CD4-positive, alpha-beta T cell (primary cell): ENCODE measurements around the gene HPS1. TPM values are rescaled to one million over a fixed set of nuclear protein-coding genes. Genes with fewer than 3 reads are reported as not detected.

Experiments used
- ATAC-seq: fragments of 200-7000 bp; cut with Tn5 transposase; one replicate; pipeline ENCODE4 v1.10.0; 2022; ENCODE audit warnings: mild to moderate bottlenecking; ENCODE audit not compliant: poor library complexity
- CTCF ChIA-PET: fragments of 350-600 bp; sonication (Branson Sonifier 250); formaldehyde crosslinking; loops from one replicate; lab custom pipeline; 2021; ENCODE audit warnings: antibody characterized with exemption, inconsistent platforms; lab: Charles Lee
- POLR2A ChIA-PET: fragments of 350-600 bp; sonication (Branson Sonifier 250); formaldehyde crosslinking; loops from one replicate; lab custom pipeline; 2021; ENCODE audit warnings: antibody characterized with exemption, inconsistent platforms; lab: Charles Lee
- DNase-seq, 14 experiments: peaks; one replicate each; pipeline ENCODE4 v3.0.0-alpha.2; 2013 to 2020; ENCODE audit warnings: mixed read lengths in 2 of 14
- H3K27ac ChIP-seq, 2 donors: one replicate each; pipeline versions ENCODE4 v1.5.1 to v1.7.0; 2013; ENCODE audit warnings: low read length in 2 of 2, low read depth in 1 of 2, mild to moderate bottlenecking in 1 of 2
- H3K27me3 ChIP-seq, 2 experiments: 1 replicate in 1 of 2; 2 replicates in 1 of 2; pipeline versions ENCODE4 v1.6.1 to v1.7.0; 2013; ENCODE audit warnings: low read length in 2 of 2, control low read depth in 1 of 2, mild to moderate bottlenecking in 1 of 2, moderate library complexity in 1 of 2; ENCODE audit not compliant: insufficient read depth in 2 of 2, control insufficient read depth in 1 of 2
- H3K36me3 ChIP-seq: one replicate; pipeline ENCODE4 v1.6.1; 2013; ENCODE audit warnings: low read length, control low read depth; ENCODE audit not compliant: insufficient read depth
- H3K4me1 ChIP-seq: one replicate; pipeline ENCODE4 v1.6.1; 2013; ENCODE audit warnings: low read length, control low read depth; ENCODE audit not compliant: insufficient read depth
- H3K4me3 ChIP-seq: one replicate; pipeline ENCODE4 v1.5.1; 2013; ENCODE audit warnings: mild to moderate bottlenecking, low read length, moderate library complexity
- H3K9me3 ChIP-seq, 2 experiments: 1 replicate in 1 of 2; 2 replicates in 1 of 2; pipeline versions ENCODE4 v1.6.1 to v1.7.0; 2013; ENCODE audit warnings: low read length in 2 of 2, mild to moderate bottlenecking in 2 of 2, control low read depth in 1 of 2, moderate library complexity in 1 of 2; ENCODE audit not compliant: control insufficient read depth in 1 of 2, insufficient read depth in 1 of 2
- H3K27ac Mint-ChIP-seq: one replicate; pipeline ENCODE4 v1.8.0; 2020; ENCODE audit warnings: mixed read lengths
- H3K27me3 Mint-ChIP-seq: one replicate; pipeline ENCODE4 v1.8.0; 2021; ENCODE audit warnings: mixed read lengths
- H3K36me3 Mint-ChIP-seq: one replicate; pipeline ENCODE4 v1.8.0; 2021; ENCODE audit warnings: low read depth, mixed read lengths
- H3K4me1 Mint-ChIP-seq: one replicate; pipeline ENCODE4 v1.8.0; 2021; ENCODE audit warnings: low read depth, mixed read lengths
- H3K4me3 Mint-ChIP-seq: one replicate; pipeline ENCODE4 v1.8.0; 2020; ENCODE audit warnings: mild to moderate bottlenecking, mixed read lengths
- H3K9me3 Mint-ChIP-seq: one replicate; pipeline ENCODE4 v1.8.0; 2020; ENCODE audit warnings: mixed read lengths
- intact Hi-C, 2 experiments: fragments of 100-400 bp; cut with DNase I in 1 of 2; cut with micrococcal nuclease in 1 of 2; formaldehyde crosslinking; loops; one replicate each; pipeline versions ENCODE4 v1.15.1 to v1.9.0; 2023 to 2025; cut with DNase I, micrococcal nuclease
- total RNA-seq, 174 experiments: library from RNA in 2 of 174; stranded (reverse) in 2 of 174; gene quantifications; one replicate each; pipeline ENCODE4 v1.2.3 and lab custom pipeline; 2021 to 2026
- TF ChIP-seq, protein P1 (sequence below): fragments of 200-600 bp; IDR thresholded peaks from one replicate; pipeline ENCODE4 v1.8.0; 2022; ENCODE audit warnings: antibody characterized with exemption, mild to moderate bottlenecking

The HPS1 gene
- total RNA-seq, 2 experiments from 2014 or later = 49.8 to 50.5 TPM

DNA sequence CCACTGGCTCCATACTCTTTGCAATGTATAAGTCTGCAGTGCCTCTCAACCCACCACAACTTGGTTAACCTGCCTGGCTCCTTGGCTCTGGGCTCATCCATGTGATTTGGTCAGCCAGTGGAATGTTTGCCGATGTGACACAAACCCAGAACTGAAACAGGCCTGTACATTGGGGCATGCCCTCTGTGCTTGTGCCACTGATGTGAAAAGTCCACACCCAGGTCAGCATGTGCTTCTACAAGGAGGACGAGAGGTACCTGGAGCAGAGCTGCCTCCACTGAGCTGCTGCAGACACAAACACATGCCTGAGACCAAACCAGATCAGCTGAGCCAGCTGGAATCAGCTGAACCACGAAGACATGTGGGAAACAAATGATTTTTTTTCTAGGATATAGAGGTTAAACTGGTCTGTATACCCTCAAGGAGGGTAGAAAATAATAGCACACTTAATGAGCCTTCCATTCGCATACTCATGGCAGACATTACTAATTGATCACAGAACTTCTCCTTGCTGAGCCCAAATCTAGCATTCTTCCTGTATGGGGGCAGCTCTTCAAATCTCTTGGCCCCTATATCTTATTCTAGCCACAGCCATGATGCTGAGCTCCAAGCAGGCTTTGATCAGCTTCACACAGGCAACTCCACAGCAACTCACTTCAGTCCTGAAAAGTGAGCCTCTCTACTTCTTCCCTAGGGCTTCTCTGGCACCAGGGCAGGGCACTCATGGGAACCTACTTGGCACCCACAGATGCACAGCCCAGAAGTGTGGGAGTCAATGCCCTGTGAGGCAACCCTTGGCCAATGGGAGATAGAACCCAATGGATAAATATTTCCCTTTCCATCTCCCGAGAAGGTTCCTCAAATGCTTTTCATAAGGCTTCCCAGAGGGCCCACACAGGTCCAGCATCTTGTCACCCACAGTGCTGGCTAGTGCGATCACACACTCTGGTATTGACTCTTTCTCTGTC, 50.4 kb downstream of the HPS1 start:
- POLR2A ChIA-PET = no interaction called here

DNA sequence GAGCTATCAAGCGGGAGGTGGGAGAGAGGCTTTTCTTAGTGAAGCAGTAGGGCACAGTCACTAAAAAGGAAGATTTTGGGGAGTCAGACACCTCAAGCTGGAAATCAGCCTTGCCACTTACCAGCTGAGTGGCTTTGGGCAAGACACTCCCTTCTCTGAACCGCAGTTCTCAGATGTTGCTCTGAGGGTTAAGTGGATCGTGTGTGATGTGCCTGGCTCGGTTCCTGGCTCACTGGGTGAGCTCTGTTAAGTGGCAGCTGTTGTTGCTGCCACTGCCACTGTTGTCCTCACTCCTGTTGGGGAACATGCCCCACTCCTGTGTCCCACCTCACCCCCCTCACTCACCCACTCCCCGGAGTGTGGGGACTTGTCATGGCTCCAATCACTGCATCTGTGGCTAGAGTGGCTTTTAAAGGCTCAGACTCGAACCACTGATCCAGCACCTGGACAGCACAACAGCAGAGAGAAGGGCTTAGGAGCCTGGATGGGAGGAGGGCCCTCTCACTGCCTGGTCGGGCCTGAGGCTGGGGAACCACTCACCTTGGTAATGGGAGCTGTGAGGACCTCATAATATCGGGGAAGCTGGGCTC, 51.8 kb downstream of the HPS1 start:
- TF ChIP-seq, protein P1, sequence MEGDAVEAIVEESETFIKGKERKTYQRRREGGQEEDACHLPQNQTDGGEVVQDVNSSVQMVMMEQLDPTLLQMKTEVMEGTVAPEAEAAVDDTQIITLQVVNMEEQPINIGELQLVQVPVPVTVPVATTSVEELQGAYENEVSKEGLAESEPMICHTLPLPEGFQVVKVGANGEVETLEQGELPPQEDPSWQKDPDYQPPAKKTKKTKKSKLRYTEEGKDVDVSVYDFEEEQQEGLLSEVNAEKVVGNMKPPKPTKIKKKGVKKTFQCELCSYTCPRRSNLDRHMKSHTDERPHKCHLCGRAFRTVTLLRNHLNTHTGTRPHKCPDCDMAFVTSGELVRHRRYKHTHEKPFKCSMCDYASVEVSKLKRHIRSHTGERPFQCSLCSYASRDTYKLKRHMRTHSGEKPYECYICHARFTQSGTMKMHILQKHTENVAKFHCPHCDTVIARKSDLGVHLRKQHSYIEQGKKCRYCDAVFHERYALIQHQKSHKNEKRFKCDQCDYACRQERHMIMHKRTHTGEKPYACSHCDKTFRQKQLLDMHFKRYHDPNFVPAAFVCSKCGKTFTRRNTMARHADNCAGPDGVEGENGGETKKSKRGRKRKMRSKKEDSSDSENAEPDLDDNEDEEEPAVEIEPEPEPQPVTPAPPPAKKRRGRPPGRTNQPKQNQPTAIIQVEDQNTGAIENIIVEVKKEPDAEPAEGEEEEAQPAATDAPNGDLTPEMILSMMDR = no peak
- no peaks in the 10 kb centered on the region for H3K9me3 ChIP-seq
- no peaks in the 10 kb centered on the region for H3K27me3 ChIP-seq
- H3K27ac ChIP-seq = no peak overlapping the region
- no peak overlapping the region for H3K27ac Mint-ChIP-seq
- H3K36me3 ChIP-seq = peaks cover 10% of the 10 kb centered on the region
- ATAC-seq (no peak), DNase-seq (no peak)
- ChIA-PET CTCF (no interaction called here), POLR2A (no interaction called here)
- peaks cover 24% of the 10 kb centered on the region for H3K36me3 Mint-ChIP-seq
- H3K9me3 Mint-ChIP-seq = no peaks in the 10 kb centered on the region
- no peak overlapping the region for H3K4me3 ChIP-seq
- peaks cover 25% of the 10 kb centered on the region for H3K4me1 ChIP-seq
- H3K27me3 Mint-ChIP-seq = no peaks in the 10 kb centered on the region
- no peak overlapping the region for H3K4me3 Mint-ChIP-seq
- peaks cover 19% of the 10 kb centered on the region for H3K4me1 Mint-ChIP-seq
- intact Hi-C loops = no loop called here

More for the DNA sequence above, 50.4 kb downstream of the HPS1 start:
- no peak for ATAC-seq
- no peak for DNase-seq
- Histone ChIP-seq H3K36me3 (peaks cover 10% of the 10 kb centered on the region), H3K27ac (no peak overlapping the region), H3K4me3 (no peak overlapping the region), H3K9me3 (no peaks in the 10 kb centered on the region), H3K27me3 (no peaks in the 10 kb centered on the region), H3K4me1 (peaks cover 11% of the 10 kb centered on the region)
- intact Hi-C loops = no loop called here
- peaks cover 24% of the 10 kb centered on the region for H3K36me3 Mint-ChIP-seq
- no peak overlapping the region for H3K4me3 Mint-ChIP-seq
- CTCF ChIA-PET = no interaction called here
- no peaks in the 10 kb centered on the region for H3K9me3 Mint-ChIP-seq
- no peaks in the 10 kb centered on the region for H3K27me3 Mint-ChIP-seq
- peaks cover 10% of the 10 kb centered on the region for H3K4me1 Mint-ChIP-seq
- H3K27ac Mint-ChIP-seq = no peak overlapping the region
- TF ChIP-seq, protein P1 = no peak

DNA sequence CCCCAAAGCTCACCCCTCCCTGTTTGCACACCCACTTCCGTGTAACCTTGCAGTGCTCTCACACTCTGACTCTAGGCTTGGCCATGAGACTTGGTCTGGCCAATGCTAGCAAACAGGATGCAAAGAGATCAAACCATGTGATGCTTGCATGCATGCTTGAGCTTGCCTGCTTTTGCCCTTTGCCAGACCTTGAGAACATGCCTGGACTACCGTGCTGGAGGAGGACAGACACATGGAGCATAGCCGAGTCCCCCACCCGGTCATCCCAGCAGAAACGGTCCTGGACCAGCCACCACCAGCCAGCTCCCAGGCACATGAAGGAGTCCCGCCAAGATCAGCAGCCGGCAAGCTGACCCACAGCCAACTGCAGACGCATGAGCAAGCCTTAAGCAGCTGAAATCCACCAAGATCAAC, 55.1 kb downstream of the HPS1 start:
- peaks cover 13% of the 10 kb centered on the region for H3K36me3 Mint-ChIP-seq
- Histone ChIP-seq H3K36me3 (peaks cover 6% of the 10 kb centered on the region), H3K4me3 (no peak overlapping the region), H3K4me1 (peaks cover 27% of the 10 kb centered on the region), H3K9me3 (no peaks in the 10 kb centered on the region), H3K27ac (no peak overlapping the region), H3K27me3 (no peaks in the 10 kb centered on the region)
- H3K27ac Mint-ChIP-seq = no peak overlapping the region
- no peak overlapping the region for H3K4me3 Mint-ChIP-seq
- ATAC-seq = no peak
- H3K4me1 Mint-ChIP-seq = peaks cover 19% of the 10 kb centered on the region
- no peaks in the 10 kb centered on the region for H3K9me3 Mint-ChIP-seq
- ChIA-PET CTCF (no interaction called here), POLR2A (no interaction called here)
- TF ChIP-seq, protein P1 = no peak
- intact Hi-C loops = no loop called here
- no peaks in the 10 kb centered on the region for H3K27me3 Mint-ChIP-seq
- DNase-seq = peak in 2 of 14 experiments; percentile 6 to 64
